Erythroblast (primary cell): Measurements from ENCODE around the gene RASL10A.

Experiments used
- GATA1 ChIP-seq: IDR thresholded peaks from 2 replicates; pipeline ENCODE4 v1.6.1; 2011; ENCODE audit warnings: low read depth, mild to moderate bottlenecking, control low read depth, low read length, moderate library complexity
- POLR2A ChIP-seq: IDR thresholded peaks from 2 replicates; pipeline ENCODE4 v1.6.1; 2011; ENCODE audit warnings: mild to moderate bottlenecking, low read length

DNA sequence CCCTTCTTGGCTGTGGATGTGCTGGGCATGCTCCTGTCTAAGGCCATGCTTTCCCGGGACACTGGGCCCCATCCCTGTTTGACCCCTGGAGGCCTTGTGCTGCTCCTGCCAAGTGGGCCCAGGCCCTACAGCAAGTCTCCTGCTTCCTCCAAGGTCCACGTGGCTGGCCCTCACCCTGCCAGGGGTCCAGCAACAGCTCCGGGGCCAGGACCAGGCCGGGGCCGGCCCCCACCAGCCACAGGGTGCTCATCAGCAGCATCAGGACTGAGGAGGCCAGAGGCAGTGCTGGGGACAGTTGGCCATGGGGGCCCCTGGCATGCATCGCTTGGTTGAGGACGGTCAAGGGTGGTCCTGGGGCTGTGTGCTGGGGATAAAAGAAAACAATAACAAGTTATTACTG is 50.2 kb downstream of the RASL10A start:
- no peak for TF ChIP-seq POLR2A
- TF ChIP-seq GATA1: no peak
